ENCODE data around the gene LRCH3.
"Not testable (repeated sequence)": the region's sequence is repeated elsewhere in the genome, so short reads cannot be mapped to it uniquely, and the experiment has no call there.

Gene LRCH3

GRCh38 chr3:197887430-197888053 lies 96.5 kb downstream of the LRCH3 start:
- not testable (repeated sequence) for H3K27ac ChIP-seq (ENCODE audit: low read length); DNase-seq; H2AFZ ChIP-seq (ENCODE audit: low read length); H3K27me3 ChIP-seq (replicated peaks; ENCODE audit: insufficient read depth, low read length); H3K79me2 ChIP-seq (ENCODE audit: low read length); H3K9ac ChIP-seq (ENCODE audit: low read length); H3K9me3 ChIP-seq (replicated peaks; ENCODE audit: insufficient read depth, low read length); H3K4me1 ChIP-seq (ENCODE audit: low read length); H4K20me1 ChIP-seq (ENCODE audit: insufficient read depth, low read length); H3K9me2 ChIP-seq (replicated peaks; ENCODE audit: insufficient read depth, low read length); H3K4me2 ChIP-seq (ENCODE audit: low read depth, low read length); H3K4me3 ChIP-seq (ENCODE audit: low read length); H3K36me3 ChIP-seq (replicated peaks; ENCODE audit: insufficient read depth, low read length); H3F3A ChIP-seq (ENCODE audit: insufficient read depth, low read length)

- Histone ChIP-seq H3F3A (ENCODE audit: insufficient read depth, low read length) (no peaks in the 10 kb centered on the region), H3K4me2 (ENCODE audit: low read depth, low read length) (no peak overlapping the region), H2AFZ (ENCODE audit: low read length) (no peak overlapping the region), H3K36me3 (replicated peaks; ENCODE audit: insufficient read depth, low read length) (no peaks in the 10 kb centered on the region), H3K27ac (ENCODE audit: low read length) (no peak overlapping the region), H3K9me3 (replicated peaks; ENCODE audit: insufficient read depth, low read length) (no peaks in the 10 kb centered on the region), H3K9ac (ENCODE audit: low read length) (no peak overlapping the region), H4K20me1 (ENCODE audit: insufficient read depth, low read length) (no peaks in the 10 kb centered on the region), H3K79me2 (ENCODE audit: low read length) (no peaks in the 10 kb centered on the region), H3K4me1 (ENCODE audit: low read length) (no peaks in the 10 kb centered on the region), H3K9me2 (replicated peaks; ENCODE audit: insufficient read depth, low read length) (no peaks in the 10 kb centered on the region), H3K27me3 (replicated peaks; ENCODE audit: insufficient read depth, low read length) (no peaks in the 10 kb centered on the region), H3K4me3 (ENCODE audit: low read length) (no peak overlapping the region)
- TF ChIP-seq CTCF (IDR thresholded peaks at IDR 0.05; ENCODE audit: low read length) (no peak), EZH2phosphoT487 (IDR thresholded peaks at IDR 0.05; ENCODE audit: low read length) (no peak), EZH2 (optimal IDR thresholded peaks at IDR 0.05; ENCODE audit: low read depth, low read length) (no peak)
- no peak for DNase-seq
Observed at GRCh38 chr3:197888511-197888910, 97.5 kb downstream of the LRCH3 start.

- no peak for DNase-seq
- Histone ChIP-seq H3K79me2 (ENCODE audit: low read length) (no peaks in the 10 kb centered on the region), H3K4me3 (ENCODE audit: low read length) (no peak overlapping the region), H3K9me2 (replicated peaks; ENCODE audit: insufficient read depth, low read length) (no peaks in the 10 kb centered on the region), H3K27ac (ENCODE audit: low read length) (no peak overlapping the region), H4K20me1 (ENCODE audit: insufficient read depth, low read length) (no peaks in the 10 kb centered on the region), H3K4me2 (ENCODE audit: low read depth, low read length) (no peak overlapping the region), H3K27me3 (replicated peaks; ENCODE audit: insufficient read depth, low read length) (no peaks in the 10 kb centered on the region), H3K36me3 (replicated peaks; ENCODE audit: insufficient read depth, low read length) (no peaks in the 10 kb centered on the region), H3K4me1 (ENCODE audit: low read length) (no peaks in the 10 kb centered on the region), H2AFZ (ENCODE audit: low read length) (no peak overlapping the region), H3K9me3 (replicated peaks; ENCODE audit: insufficient read depth, low read length) (no peaks in the 10 kb centered on the region), H3K9ac (ENCODE audit: low read length) (no peak overlapping the region), H3F3A (ENCODE audit: insufficient read depth, low read length) (no peaks in the 10 kb centered on the region)
- no peak for TF ChIP-seq CTCF (IDR thresholded peaks at IDR 0.05; ENCODE audit: low read length)
- TF ChIP-seq EZH2 (optimal IDR thresholded peaks at IDR 0.05; ENCODE audit: low read depth, low read length) = no peak
- TF ChIP-seq EZH2phosphoT487 (IDR thresholded peaks at IDR 0.05; ENCODE audit: low read length) = no peak
Observed at GRCh38 chr3:197889204-197889930, 98.3 kb downstream of the LRCH3 start.

- no peaks in the 10 kb centered on the region for H3K27me3 ChIP-seq (replicated peaks; ENCODE audit: insufficient read depth, low read length)
- H3K9ac ChIP-seq (ENCODE audit: low read length) = no peak overlapping the region
- no peaks in the 10 kb centered on the region for H3K9me3 ChIP-seq (replicated peaks; ENCODE audit: insufficient read depth, low read length)
- H3K4me3 ChIP-seq (ENCODE audit: low read length) = no peak overlapping the region
- no peak overlapping the region for H3K4me2 ChIP-seq (ENCODE audit: low read depth, low read length)
- H3K4me1 ChIP-seq (ENCODE audit: low read length) = no peaks in the 10 kb centered on the region
- TF ChIP-seq CTCF (IDR thresholded peaks at IDR 0.05; ENCODE audit: low read length) (no peak), EZH2phosphoT487 (IDR thresholded peaks at IDR 0.05; ENCODE audit: low read length) (no peak), EZH2 (optimal IDR thresholded peaks at IDR 0.05; ENCODE audit: low read depth, low read length) (no peak)
- H3K9me2 ChIP-seq (replicated peaks; ENCODE audit: insufficient read depth, low read length) = no peaks in the 10 kb centered on the region
- no peaks in the 10 kb centered on the region for H3K79me2 ChIP-seq (ENCODE audit: low read length)
- no peak overlapping the region for H2AFZ ChIP-seq (ENCODE audit: low read length)
- H3K27ac ChIP-seq (ENCODE audit: low read length) = no peak overlapping the region
- no peaks in the 10 kb centered on the region for H3K36me3 ChIP-seq (replicated peaks; ENCODE audit: insufficient read depth, low read length)
- no peak for DNase-seq
- no peaks in the 10 kb centered on the region for H4K20me1 ChIP-seq (ENCODE audit: insufficient read depth, low read length)
- H3F3A ChIP-seq (ENCODE audit: insufficient read depth, low read length) = no peaks in the 10 kb centered on the region
Observed at GRCh38 chr3:197890693-197891092, 99.6 kb downstream of the LRCH3 start.
